GM13976 (cell line): ENCODE measurements around the gene UGP2.
"Not testable (repeated sequence)": the region's sequence is repeated elsewhere in the genome, so short reads cannot be mapped to it uniquely, and the experiment has no call there.

ENCODE experiments used
- DNase-seq: peaks from one replicate; pipeline ENCODE4 v3.0.0; 2012; ENCODE audit warnings: low spot score
- CTCF ChIP-seq: IDR thresholded peaks from 2 replicates; pipeline ENCODE4 v1.5.1; 2012; ENCODE audit warnings: borderline replicate concordance, mild to moderate bottlenecking; ENCODE audit not compliant: insufficient read depth; ENCODE audit errors: extremely low read depth, missing control alignments, control extremely low read depth
- in situ Hi-C: fragments of 300-500 bp; cut with MboI; formaldehyde crosslinking; loops from one replicate; pipeline ENCODE4 v1.12.0; 2022; ENCODE audit warnings: low sequenced_read_pairs, mixed read lengths, inconsistent platforms; ENCODE audit not compliant: unreplicated experiment

UGP2 gene

GRCh38 chr2:63844616-63845015 is 2.9 kb downstream of the UGP2 start:
- DNase-seq = no peak
- in situ Hi-C loops = no loop called here
- TF ChIP-seq CTCF = no peak

DNA sequence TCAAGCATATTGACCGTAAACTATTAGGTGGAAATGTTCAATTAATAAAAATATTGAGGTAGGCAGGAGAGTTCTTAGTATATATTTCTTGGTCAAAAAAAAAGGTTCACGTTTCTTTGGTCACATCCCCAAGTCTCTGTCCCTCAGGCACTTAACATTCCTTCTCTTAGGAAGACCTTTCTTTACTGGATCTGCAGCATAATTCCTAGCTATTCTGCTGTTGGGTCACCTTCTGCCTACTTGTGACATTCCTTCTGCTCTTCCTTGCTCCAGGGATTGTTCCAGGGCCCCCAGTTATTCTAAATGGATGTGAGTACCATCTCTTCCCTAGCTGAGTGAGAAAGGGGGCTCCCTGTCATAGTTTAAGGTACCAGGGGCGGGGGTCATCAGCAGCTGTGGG is 4.2 kb downstream of the UGP2 start:
- no peak for DNase-seq
- in situ Hi-C loops = no loop called here
- TF ChIP-seq CTCF = no peak

DNA sequence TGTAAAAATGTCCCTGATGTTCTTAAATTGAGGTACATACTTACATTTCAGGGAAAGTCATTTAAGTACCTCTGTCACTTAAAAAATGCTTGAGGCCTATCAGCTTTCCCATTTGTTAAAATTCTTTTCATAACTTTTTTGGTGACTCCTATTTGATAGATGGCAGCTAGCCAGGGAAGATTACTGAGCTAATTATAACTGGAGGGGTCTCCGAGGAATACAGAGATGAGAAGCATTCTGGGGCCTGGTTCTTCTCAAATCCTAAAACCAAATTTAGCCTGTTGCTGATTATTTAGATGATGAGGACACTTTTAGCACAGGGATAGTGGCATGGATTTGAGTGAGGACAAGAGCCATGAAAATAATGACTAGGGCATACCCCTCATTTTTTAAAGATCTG is 4.8 kb downstream of the UGP2 start:
- no peak for TF ChIP-seq CTCF
- no peak for DNase-seq
- in situ Hi-C loops = no loop called here

DNA sequence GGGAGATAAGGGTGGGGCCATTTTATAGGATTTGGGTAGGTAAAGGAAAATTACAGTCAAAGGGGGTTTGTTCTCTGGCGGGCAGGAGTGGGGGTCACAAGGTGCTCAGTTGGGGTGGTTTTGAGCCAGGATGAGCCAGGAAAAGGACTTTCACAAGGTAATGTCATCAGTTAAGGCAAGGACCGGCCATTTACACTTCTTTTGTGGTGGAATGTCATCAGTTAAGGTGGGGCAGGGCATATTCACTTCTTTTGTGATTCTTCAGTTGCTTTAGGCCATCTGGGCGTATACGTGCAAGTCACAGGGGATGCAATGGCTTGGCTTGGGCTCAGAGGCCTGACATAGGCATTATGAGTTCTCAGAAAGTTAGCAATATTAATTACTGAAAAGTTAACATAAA is 5.9 kb downstream of the UGP2 start:
- DNase-seq, in situ Hi-C loops: not testable (repeated sequence)

- no peak for TF ChIP-seq CTCF
- in situ Hi-C loops = loop anchor here (10.0 kb wide), 1 partner anchor 155 kb away; no protein-coding TSS in a partner anchor
- no peak for DNase-seq
These were observed 7.9 kb downstream of the UGP2 start for GRCh38 chr2:63849381-63850203.

DNA sequence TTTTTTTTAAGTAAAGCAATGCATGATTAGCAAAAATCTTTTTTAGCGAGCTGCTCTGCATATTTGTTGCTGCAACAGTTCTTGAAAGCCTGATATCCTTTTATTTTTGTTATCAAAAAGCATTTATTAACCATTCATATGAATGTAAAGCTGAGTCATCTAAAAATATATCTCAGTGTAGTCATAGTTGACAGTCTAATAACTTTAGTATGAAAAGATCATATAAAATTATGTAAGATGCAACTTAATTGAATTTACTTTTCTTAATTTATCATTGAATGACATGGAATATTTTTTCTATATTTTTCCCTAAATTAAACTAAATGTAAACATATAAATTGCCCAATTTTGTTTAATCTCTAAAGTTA is 8.5 kb downstream of the UGP2 start:
- TF ChIP-seq CTCF = no peak
- in situ Hi-C loops = loop anchor here (10.0 kb wide), 1 partner anchor 155 kb away; no protein-coding TSS in a partner anchor
- DNase-seq = no peak

GRCh38 chr2:63850649-63851048 is 9.0 kb downstream of the UGP2 start:
- no peak for TF ChIP-seq CTCF
- DNase-seq = no peak
- in situ Hi-C loops = loop anchor here (10.0 kb wide), 1 partner anchor 156 kb away; no protein-coding TSS in a partner anchor
